Activated CD4-positive, alpha-beta T cell treated with anti-CD3 and anti-CD28 coated beads, Interleukin-2, amount 10 ng/mL, durations not matched to agents 7 days and 5 days (primary cell): ENCODE measurements around the gene PAN2. TPM values are rescaled to one million over a fixed set of nuclear protein-coding genes. Genes with fewer than 3 reads are reported as not detected.
"Not testable (repeated sequence)": the region's sequence is repeated elsewhere in the genome, so short reads cannot be mapped to it uniquely, and the experiment has no call there.

Experiments
- CTCF ChIA-PET: fragments of 350-600 bp; sonication (Branson Sonifier 250); formaldehyde crosslinking; loops from one replicate; lab custom pipeline; 2021; ENCODE audit warnings: antibody characterized with exemption; lab: Charles Lee
- POLR2A ChIA-PET: fragments of 350-600 bp; sonication (Branson Sonifier 250); formaldehyde crosslinking; loops from one replicate; lab custom pipeline; 2021; ENCODE audit warnings: antibody characterized with exemption; lab: Charles Lee
- DNase-seq: peaks from one replicate; pipeline ENCODE4 v3.0.0-alpha.2; 2020
- H3K27ac Mint-ChIP-seq: one replicate; pipeline ENCODE4 v1.8.0; 2021; ENCODE audit warnings: mild to moderate bottlenecking, moderate library complexity, mixed read lengths
- H3K27me3 Mint-ChIP-seq: one replicate; pipeline ENCODE4 v1.8.0; 2021; ENCODE audit warnings: mixed read lengths
- H3K36me3 Mint-ChIP-seq: one replicate; pipeline ENCODE4 v1.8.0; 2021; ENCODE audit warnings: low read depth, mixed read lengths
- H3K4me1 Mint-ChIP-seq: one replicate; pipeline ENCODE4 v1.8.0; 2021; ENCODE audit warnings: mixed read lengths
- H3K4me3 Mint-ChIP-seq: one replicate; pipeline ENCODE4 v1.8.0; 2021; ENCODE audit warnings: mild to moderate bottlenecking, moderate library complexity, mixed read lengths
- H3K9me3 Mint-ChIP-seq: one replicate; pipeline ENCODE4 v1.8.0; 2021; ENCODE audit warnings: mixed read lengths
- total RNA-seq, 2 experiments: library from RNA; stranded (reverse); gene quantifications; one replicate each; pipeline ENCODE4 v1.2.3, GENCODE V29; 2021

Gene PAN2
- total RNA-seq, 2 experiments from 2014 or later, result 76.9 to 78.9 TPM

DNA sequence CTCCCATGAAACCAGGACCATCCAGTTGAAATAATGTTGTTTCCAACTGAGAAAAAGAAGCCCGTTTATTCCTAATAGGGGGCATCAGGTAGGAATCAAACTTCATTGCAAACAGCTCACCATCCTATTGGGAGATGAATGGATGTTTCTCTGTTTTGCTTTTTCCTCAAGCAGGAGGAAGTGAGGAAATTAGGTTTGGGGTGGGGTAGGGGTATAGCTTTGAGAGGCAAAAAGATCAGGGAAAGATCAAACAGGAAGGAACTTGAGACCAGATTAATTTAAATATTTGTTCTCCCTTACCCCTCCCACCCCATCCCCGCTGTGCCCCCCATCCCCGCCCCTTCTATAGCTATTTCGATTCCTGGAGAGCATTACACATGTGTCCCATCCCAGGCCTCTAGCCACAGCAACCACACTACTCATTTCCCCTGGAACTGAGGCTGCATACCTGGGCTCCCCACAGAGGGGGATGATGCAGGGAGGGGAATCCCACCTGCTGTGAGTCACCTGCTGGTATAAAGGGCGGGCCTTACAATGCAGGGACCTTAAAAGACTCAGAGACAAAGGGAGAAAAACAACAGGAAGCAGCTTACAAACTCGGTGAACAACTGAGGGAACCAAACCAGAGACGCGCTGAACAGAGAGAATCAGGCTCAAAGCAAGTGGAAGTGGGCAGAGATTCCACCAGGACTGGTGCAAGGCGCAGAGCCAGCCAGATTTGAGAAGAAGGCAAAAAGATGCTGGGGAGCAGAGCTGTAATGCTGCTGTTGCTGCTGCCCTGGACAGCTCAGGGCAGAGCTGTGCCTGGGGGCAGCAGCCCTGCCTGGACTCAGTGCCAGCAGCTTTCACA lies 4.7 kb upstream of the PAN2 start, which contains the start of gene IL23A:
Gene IL23A (plus strand): TSS at position 577 of the 850 bp plus-strand sequence. CDS start 161 bp downstream, at position 738.
- H3K9me3 Mint-ChIP-seq, result no peaks in the 10 kb centered on the region
- peaks cover 36% of the 10 kb centered on the region for H3K36me3 Mint-ChIP-seq
- peak; percentile 83 for DNase-seq
- ChIA-PET POLR2A (interaction anchor here (0.6 to 1.6 kb wide), 6 partner anchors 12 to 433 kb away, joined by 3 to 10 read pairs (median 3); partner anchors contain the start of gene STAT2), CTCF (interaction anchor here (0.5 to 2.6 kb wide), 12 partner anchors 9 to 914 kb away, joined by 3 to 11 read pairs (median 4); partner anchors contain the start of genes ANKRD52, CNPY2 and SMARCC2)
- H3K4me3 Mint-ChIP-seq, result peak within 1 kb of the TSS; percentile 73
- H3K27me3 Mint-ChIP-seq, result no peaks in the 10 kb centered on the region
- H3K27ac Mint-ChIP-seq, result peak within 1 kb of the TSS; percentile 97
- H3K4me1 Mint-ChIP-seq, result peaks cover 53% of the 10 kb centered on the region

DNA sequence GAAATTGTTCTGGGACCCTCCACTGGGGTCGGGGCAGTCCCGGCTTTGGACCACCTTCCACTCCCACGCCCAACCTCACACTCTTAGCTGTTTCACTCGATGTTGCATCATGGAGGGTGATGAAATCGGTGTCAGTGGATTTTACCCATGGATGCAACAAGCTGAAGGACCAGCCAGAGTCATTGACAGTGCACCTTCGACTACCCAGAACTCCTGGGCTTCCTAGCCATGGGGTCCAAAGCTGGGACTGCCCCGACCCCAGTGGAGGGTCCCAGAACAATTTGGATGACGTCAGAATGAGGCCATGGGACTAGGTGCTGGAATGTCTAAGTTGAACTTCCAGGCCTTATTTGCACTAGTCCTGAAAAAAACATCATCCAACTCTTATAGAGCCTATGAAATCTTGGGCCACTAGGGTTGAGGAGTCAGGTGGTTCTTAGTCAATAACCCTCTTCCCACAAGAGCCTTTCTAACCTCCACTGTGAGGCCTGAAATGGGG lies 4.0 kb upstream of the PAN2 start:
- peaks cover 58% of the 10 kb centered on the region for H3K4me1 Mint-ChIP-seq
- H3K27me3 Mint-ChIP-seq, result no peaks in the 10 kb centered on the region
- H3K9me3 Mint-ChIP-seq, result no peaks in the 10 kb centered on the region
- H3K27ac Mint-ChIP-seq, result peak overlapping the region; percentile 97
- ChIA-PET POLR2A (interaction anchor here (0.6 to 1.6 kb wide), 4 partner anchors 13 to 433 kb away, joined by 3 to 5 read pairs (median 3); partner anchors contain the start of gene STAT2), CTCF (interaction anchor here (0.7 to 2.6 kb wide), 7 partner anchors 9 to 187 kb away, joined by 3 to 11 read pairs (median 5); partner anchors contain the start of gene ANKRD52)
- H3K4me3 Mint-ChIP-seq, result no peak overlapping the region
- peaks cover 30% of the 10 kb centered on the region for H3K36me3 Mint-ChIP-seq
- no peak for DNase-seq

DNA sequence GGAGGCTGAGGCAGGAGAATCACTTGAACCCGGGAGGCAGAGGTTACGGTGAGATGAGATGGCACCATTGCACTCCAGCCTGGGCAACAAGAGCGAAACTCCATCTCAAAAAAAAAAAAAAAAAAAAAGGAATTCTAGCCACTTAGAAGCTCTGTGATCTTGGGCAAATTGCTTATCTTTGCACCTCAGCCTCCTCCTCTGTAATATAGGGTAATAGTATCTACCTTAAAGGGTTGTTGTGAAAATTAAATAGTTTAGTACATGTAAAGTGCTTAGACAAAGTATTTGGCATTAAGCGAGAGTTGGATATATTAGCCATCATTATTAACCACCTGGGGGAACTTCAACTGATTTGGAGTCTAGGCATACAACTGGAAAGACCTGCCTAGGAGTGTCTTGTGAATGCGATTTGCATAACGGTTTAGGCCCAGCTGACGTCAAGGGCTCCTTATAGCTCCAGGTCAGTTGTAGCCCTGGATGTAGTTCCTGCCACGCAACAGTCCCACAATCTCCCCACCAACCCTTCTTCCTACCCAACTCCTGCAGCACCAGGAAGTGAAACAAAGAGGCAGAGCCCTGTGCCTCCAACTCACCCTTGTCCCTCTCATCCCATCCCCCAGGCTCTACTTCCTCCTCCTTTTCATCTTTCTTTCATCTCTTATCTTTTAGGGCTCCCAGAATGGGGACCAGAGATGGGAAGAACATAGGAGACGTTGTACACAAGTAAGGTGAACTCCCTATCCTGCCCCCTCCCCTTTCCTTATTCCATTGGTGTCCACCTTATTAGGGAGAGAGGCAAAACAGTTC lies 2.8 kb upstream of the PAN2 start:
- peaks cover 22% of the 10 kb centered on the region for H3K36me3 Mint-ChIP-seq
- ChIA-PET POLR2A (no interaction called here), CTCF (interaction anchor here (1.3 to 2.6 kb wide), 3 partner anchors 10 to 21 kb away, joined by 3 to 11 read pairs (median 5); partner anchors contain the start of gene CNPY2)
- no peaks in the 10 kb centered on the region for H3K27me3 Mint-ChIP-seq
- peaks cover 62% of the 10 kb centered on the region for H3K4me1 Mint-ChIP-seq
- no peak for DNase-seq
- peak overlapping the region; percentile 79 for H3K27ac Mint-ChIP-seq
- no peaks in the 10 kb centered on the region for H3K9me3 Mint-ChIP-seq
- H3K4me3 Mint-ChIP-seq, result no peak overlapping the region

DNA sequence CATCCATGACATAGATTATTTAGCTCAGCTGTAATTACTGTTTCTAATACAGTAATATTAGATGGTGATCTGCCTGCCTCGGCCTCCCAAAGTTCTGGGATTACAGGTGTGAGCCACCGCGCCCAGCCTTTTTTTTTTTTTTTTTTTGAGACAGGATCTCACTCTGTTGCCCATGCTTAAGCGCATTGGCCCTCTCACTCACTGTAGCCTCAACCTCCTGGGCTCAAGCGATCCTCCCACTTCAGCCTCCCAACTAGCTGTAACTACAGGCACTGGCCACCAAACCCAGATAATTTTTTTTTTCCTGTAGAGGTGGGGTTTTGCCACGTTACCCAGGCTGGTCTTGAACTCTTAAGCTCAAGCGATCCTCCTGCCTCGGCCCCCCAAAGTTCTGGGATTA lies 1.7 kb upstream of the PAN2 start:
- POLR2A ChIA-PET, H3K4me3 Mint-ChIP-seq, H3K9me3 Mint-ChIP-seq, H3K27me3 Mint-ChIP-seq, H3K27ac Mint-ChIP-seq, DNase-seq: not testable (repeated sequence)
- CTCF ChIA-PET, result interaction anchor here (0.5 to 3.1 kb wide), 7 partner anchors 9 to 588 kb away, joined by 3 to 15 read pairs (median 3); partner anchors contain the start of gene CNPY2
- peaks cover 18% of the 10 kb centered on the region for H3K36me3 Mint-ChIP-seq
- H3K4me1 Mint-ChIP-seq, result peaks cover 63% of the 10 kb centered on the region

DNA sequence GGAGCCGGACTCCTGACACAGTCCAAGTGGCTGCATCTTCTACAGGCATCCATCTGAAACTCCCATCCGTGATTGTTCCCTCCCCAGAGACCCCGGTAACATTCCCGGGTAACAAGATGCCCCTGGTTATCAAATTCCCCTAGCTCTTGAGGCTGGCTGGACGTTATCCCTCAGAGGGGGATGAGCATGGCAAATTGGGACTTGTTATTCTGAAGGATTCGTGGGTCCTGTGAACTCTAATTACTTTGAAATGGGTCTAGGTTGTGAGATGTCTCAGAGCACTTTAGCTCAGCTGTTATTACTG lies 642 bp upstream of the PAN2 start:
- Mint-ChIP-seq H3K4me1 (peaks cover 54% of the 10 kb centered on the region), H3K27me3 (no peaks in the 10 kb centered on the region), H3K27ac (peak overlapping the region; percentile 97), H3K36me3 (peaks cover 12% of the 10 kb centered on the region), H3K4me3 (peak overlapping the region; percentile 88), H3K9me3 (no peaks in the 10 kb centered on the region)
- ChIA-PET POLR2A (no interaction called here), CTCF (interaction anchor here (0.5 to 3.1 kb wide), 3 partner anchors 10 to 560 kb away, joined by 3 to 15 read pairs (median 5); no protein-coding TSS in a partner anchor)
- no peak for DNase-seq

DNA sequence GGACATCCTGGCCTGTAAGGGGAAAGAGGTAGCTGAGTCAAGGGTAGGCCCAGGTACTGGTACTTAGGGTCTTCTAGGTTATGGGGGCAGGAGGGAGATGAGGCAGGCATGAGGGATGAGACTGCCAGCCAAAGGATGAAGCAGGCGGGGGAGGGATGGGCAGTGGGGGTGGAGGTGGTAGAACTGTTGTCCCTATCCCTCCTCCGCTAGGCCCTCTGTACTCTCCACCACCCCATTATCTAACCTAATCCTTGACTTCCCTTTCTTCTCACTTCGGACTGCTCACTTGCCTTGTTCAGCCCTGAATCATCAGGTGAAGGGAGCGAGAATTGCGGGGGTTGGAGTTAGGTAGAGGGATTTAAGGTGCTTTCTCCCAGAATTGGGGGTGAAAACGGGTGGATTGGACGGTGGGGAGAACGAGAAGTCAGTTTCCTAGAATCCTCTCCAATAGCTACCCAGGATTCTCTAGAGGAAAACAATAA lies 562 bp downstream of the PAN2 start:
- Mint-ChIP-seq H3K9me3 (no peaks in the 10 kb centered on the region), H3K27ac (peak overlapping the region; percentile 97), H3K27me3 (no peaks in the 10 kb centered on the region), H3K36me3 (peaks cover 7% of the 10 kb centered on the region), H3K4me3 (peak overlapping the region; percentile 88), H3K4me1 (peaks cover 42% of the 10 kb centered on the region)
- no peak for DNase-seq
- CTCF ChIA-PET, result interaction anchor here (0.8 to 3.1 kb wide), 9 partner anchors 8 to 304 kb away, joined by 3 to 15 read pairs (median 3); partner anchors contain the start of genes CNPY2 and SMARCC2
- POLR2A ChIA-PET, result no interaction called here

DNA sequence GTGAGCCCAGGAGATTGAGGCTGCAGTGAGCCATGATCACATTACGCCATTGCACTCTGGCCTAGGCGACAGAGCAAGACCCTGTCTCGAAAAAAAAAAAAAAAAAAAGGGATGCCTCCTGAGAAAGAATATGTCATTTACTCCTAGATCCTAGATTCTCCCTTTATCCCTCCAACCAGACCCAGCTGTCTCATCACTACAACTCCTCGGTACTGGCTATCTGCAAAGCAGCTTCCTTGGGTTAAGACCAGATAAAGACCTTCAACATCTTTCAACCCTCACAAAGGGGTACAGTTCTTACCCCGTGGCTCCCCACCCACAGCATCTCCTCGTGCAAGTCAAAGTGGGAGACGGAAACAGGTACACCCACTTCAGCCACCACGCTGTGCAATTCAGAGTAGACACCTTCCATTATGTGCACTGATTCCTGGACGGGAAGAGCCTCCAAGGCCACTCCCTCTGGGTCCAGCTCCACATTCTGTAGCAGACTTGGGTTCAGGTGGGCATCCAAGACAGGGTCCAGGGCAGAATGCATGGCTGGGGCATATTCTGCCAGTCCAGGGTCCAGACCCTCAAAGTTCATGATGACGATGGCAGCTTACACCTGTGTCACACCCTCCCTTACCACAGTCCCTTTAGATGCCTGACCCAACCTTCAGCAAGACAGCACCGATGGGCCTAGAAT lies 1.1 kb downstream of the PAN2 start:
- no peaks in the 10 kb centered on the region for H3K27me3 Mint-ChIP-seq
- ChIA-PET CTCF (interaction anchor here (0.9 to 3.1 kb wide), 10 partner anchors 9 to 304 kb away, joined by 3 to 15 read pairs (median 4); partner anchors contain the start of genes CNPY2 and SMARCC2), POLR2A (no interaction called here)
- H3K4me1 Mint-ChIP-seq, result peaks cover 36% of the 10 kb centered on the region
- DNase-seq, result no peak
- H3K36me3 Mint-ChIP-seq, result peaks cover 7% of the 10 kb centered on the region
- H3K9me3 Mint-ChIP-seq, result no peaks in the 10 kb centered on the region
- peak overlapping the region; percentile 97 for H3K27ac Mint-ChIP-seq
- H3K4me3 Mint-ChIP-seq, result peak overlapping the region; percentile 88

DNA sequence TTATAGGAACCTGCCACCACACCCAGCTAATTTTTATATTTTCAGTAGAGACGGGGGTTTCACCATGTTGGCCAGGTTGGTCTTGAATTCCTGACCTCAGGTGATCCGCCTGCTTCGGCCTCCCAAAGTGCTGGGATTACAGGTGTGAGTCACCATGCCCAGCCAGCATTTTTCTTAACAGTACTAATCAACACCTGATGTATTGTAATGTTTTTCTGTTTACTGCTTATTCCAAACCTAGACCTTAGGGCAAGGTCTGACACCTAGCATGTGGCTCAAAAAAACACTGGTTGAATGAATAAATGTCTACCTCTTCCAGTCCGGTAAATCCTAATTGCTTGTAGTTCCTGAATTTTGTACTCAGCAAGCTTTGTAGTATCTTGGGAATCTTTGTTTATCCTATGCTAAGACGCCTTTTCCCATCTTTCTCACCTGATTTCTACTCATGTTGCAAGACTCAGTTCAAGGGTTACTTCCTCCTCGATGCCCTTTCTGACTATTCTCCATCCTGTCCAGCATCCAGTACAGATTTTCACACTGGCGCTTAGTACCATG lies 2.8 kb downstream of the PAN2 start:
- Mint-ChIP-seq H3K4me3 (no peak overlapping the region), H3K4me1 (peaks cover 25% of the 10 kb centered on the region), H3K27me3 (no peaks in the 10 kb centered on the region), H3K36me3 (peaks cover 15% of the 10 kb centered on the region), H3K27ac (no peak overlapping the region), H3K9me3 (no peaks in the 10 kb centered on the region)
- DNase-seq, result no peak
- ChIA-PET POLR2A (no interaction called here), CTCF (interaction anchor here (0.5 to 1.2 kb wide), 2 partner anchors 20 to 265 kb away, joined by 4 to 5 read pairs; no protein-coding TSS in a partner anchor)

DNA sequence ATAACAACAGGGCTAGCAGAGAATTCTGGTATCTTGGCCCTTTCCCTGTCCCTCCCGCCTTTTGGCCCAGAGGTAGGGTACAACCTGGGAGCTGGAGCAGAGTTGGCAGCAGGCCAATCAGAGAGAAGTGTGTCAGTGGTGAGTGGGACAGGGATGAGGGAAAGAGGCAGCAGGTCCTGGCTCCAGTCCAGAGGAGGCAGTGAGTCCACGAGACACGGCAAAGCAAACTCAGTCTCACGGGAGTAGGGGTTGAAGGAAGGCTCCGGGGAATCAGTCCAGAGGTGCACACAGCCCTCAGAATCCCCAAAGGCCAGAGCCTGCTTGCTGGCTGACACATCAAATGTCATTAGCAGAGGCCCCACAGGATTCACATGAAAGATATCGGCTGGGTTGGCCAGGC lies 7.3 kb downstream of the PAN2 start:
- no peak for DNase-seq
- Mint-ChIP-seq H3K9me3 (no peaks in the 10 kb centered on the region), H3K27ac (no peak overlapping the region), H3K4me1 (peaks cover 4% of the 10 kb centered on the region), H3K4me3 (no peak overlapping the region), H3K36me3 (peaks cover 30% of the 10 kb centered on the region), H3K27me3 (no peaks in the 10 kb centered on the region)
- ChIA-PET POLR2A (no interaction called here), CTCF (interaction anchor here (1.4 kb wide), 1 partner anchor 9 kb away, joined by 3 read pairs; no protein-coding TSS in a partner anchor)

DNA sequence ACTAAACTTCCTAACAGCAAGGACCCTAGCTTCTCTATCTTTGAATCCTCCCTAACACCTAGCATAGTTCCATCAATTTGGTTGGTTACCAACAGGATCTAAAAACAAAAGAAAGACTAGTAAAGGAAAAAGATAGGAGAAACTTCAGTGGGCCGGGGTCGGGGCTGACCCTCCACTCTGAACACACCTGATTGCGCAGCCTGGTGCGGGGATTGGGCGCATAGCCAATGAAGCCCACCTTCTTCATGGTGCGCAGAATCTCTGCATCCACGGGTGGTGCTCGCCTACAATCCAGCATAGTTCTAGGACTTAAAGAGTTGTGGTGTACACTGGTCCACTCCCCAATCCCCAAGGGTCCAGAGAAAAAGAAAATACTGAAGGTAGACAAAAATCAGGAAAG lies 7.7 kb downstream of the PAN2 start:
- Mint-ChIP-seq H3K36me3 (peaks cover 26% of the 10 kb centered on the region), H3K4me1 (peaks cover under 1% of the 10 kb centered on the region), H3K27me3 (no peaks in the 10 kb centered on the region), H3K4me3 (no peak overlapping the region), H3K9me3 (no peaks in the 10 kb centered on the region), H3K27ac (no peak overlapping the region)
- ChIA-PET CTCF (interaction anchor here (1.4 to 2.2 kb wide), 2 partner anchors 10 kb away, joined by 3 to 7 read pairs; partner anchors contain the start of gene CNPY2), POLR2A (no interaction called here)
- DNase-seq, result no peak

DNA sequence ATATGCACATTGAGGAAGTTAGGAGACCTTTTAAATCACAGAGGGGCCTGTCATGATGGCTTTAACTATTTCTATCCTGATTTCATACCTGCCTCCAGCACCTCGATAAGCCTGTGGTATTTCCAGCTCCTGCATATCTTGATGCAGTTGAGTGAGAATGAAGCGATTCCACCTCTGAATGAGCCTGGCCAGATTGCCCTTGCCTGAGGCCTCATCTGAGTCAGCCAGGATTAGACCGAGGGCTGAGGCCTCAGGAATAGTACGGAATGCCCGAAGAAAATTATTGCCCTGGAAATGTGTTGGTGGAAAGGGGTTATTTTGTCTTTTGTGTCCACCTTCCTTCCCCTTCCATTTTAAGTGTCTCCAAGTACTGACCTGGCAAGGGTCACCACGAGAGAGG lies 9.6 kb downstream of the PAN2 start:
- Mint-ChIP-seq H3K4me3 (no peak overlapping the region), H3K27ac (no peak overlapping the region), H3K4me1 (peaks cover 3% of the 10 kb centered on the region), H3K27me3 (no peaks in the 10 kb centered on the region), H3K9me3 (no peaks in the 10 kb centered on the region), H3K36me3 (peaks cover 32% of the 10 kb centered on the region)
- POLR2A ChIA-PET, result interaction anchor here (0.7 kb wide), 1 partner anchor 25 kb away, joined by 3 read pairs; no protein-coding TSS in a partner anchor
- CTCF ChIA-PET, result interaction anchor here (0.6 to 2.2 kb wide), 4 partner anchors 8 to 360 kb away, joined by 3 to 7 read pairs (median 4); partner anchors contain the start of genes CNPY2 and SLC39A5
- no peak for DNase-seq
